H1 (cell line): ENCODE data around the gene ADGRD2. TPM values are rescaled to one million over a fixed set of nuclear protein-coding genes. Genes with fewer than 3 reads are reported as not detected.

ENCODE experiments used
- BRCA1 ChIP-seq: IDR thresholded peaks from 2 replicates; pipeline ENCODE4 v1.6.1; 2012; ENCODE audit warnings: low read depth, low read length, improper control_type of control experiment
- CBX5 ChIP-seq: fragments of 300-800, 300-1000 bp; sonication (generic); IDR thresholded peaks from 2 replicates; pipeline ENCODE4 v1.7.1; 2016; ENCODE audit warnings: antibody characterized with exemption, low read length, low read depth
- CBX8 ChIP-seq: fragments of 300-800, 300-1000 bp; sonication (generic); IDR thresholded peaks from 2 replicates; pipeline ENCODE4 v1.7.1; 2016; ENCODE audit warnings: low read depth, low read length, borderline replicate concordance
- CHD2 ChIP-seq: IDR thresholded peaks from 2 replicates; pipeline ENCODE4 v1.6.1; 2012; ENCODE audit warnings: low read length, improper control_type of control experiment
- CHD7 ChIP-seq: fragments of 300-600 bp; sonication (generic); IDR thresholded peaks from 2 replicates; pipeline ENCODE4 v1.7.1; 2012; ENCODE audit warnings: low read length, moderate library complexity, mild to moderate bottlenecking, inconsistent platforms; ENCODE audit not compliant: insufficient replicate concordance
- CTCF ChIP-seq, 3 experiments: IDR thresholded peaks; 1 replicate in 2 of 3; 2 replicates in 1 of 3; pipeline versions ENCODE4 v1.5.1 to v1.6.1; 2011; ENCODE audit warnings: low read length in 3 of 3, mild to moderate bottlenecking in 3 of 3, inconsistent platforms in 2 of 3, low read depth in 1 of 3, moderate library complexity in 1 of 3; ENCODE audit not compliant: insufficient read depth in 1 of 3; ENCODE audit errors: control extremely low read depth in 1 of 3
- SRF ChIP-seq: IDR thresholded peaks from 2 replicates; pipeline ENCODE4 v1.6.1; 2011; ENCODE audit warnings: mild to moderate bottlenecking, low read depth, low read length, moderate library complexity
- polyA plus RNA-seq, 7 experiments: library from polyadenylated mRNA; depleted of rRNA in 3 of 7; stranded (reverse) in 5 of 7; unstranded in 2 of 7; fragments of >200 nt in 5 of 7; fragments of 200-250 nt in 2 of 7; gene quantifications; 1 replicate in 5 of 7; 2 replicates in 1 of 7; 4 replicates in 1 of 7; pipeline versions ENCODE4 v1.2.1 to v1.2.3, GENCODE V29; 2011 to 2013; ENCODE audit warnings: missing spikeins in 2 of 7, mixed read lengths in 2 of 7
- total RNA-seq: library from RNA; stranded (reverse); fragmentation: NEBNext Ultra II Directional; extraction: Animal tissue kit (Norgen Biotek cat#: 25700); gene quantifications from 2 replicates; pipeline ENCODE4 v1.2.1, GENCODE V29; 2021

ADGRD2 gene
- total and polyA plus RNA-seq, 2 of the 8 experiments (the other 6 are each of a cell fraction or from before 2014, with no cell fraction given) = 0.41 to 1.4 TPM

- TF ChIP-seq CHD7 (no peak), CTCF (IDR thresholded peaks at IDR 0.05; ENCODE audit: control extremely low read depth in 1 of 3, insufficient read depth in 1 of 3, low read depth in 1 of 3, low read length in 3 of 3) (no peak), SRF (no peak), CBX8 (no peak), CHD2 (no peak), CBX5 (no peak), BRCA1 (no peak)
These were observed 33.2 kb downstream of the ADGRD2 start (continued) for GRCh38 chr9:124483481-124483880.
